HG03097 (cell line): ENCODE data around the gene E2F4.

Experiments used
- ATAC-seq: cut with Tn5 transposase; IDR thresholded peaks from one replicate; pipeline ENCODE4 v1.9.1; 2021; ENCODE audit not compliant: unreplicated experiment, low FRiP score

E2F4 gene

GRCh38 chr16:67191995-67192681 is at the start of gene E2F4:
E2F4 (plus strand) TSS chr16:67192155; CDS start chr16:67192228, 73 bp downstream.
- ATAC-seq: peak; percentile 55

- ATAC-seq: no peak
Observed at GRCh38 chr16:67142342-67142741, 49.6 kb upstream of the E2F4 start.

- no peak for ATAC-seq
Observed at GRCh38 chr16:67144943-67145342, 47.0 kb upstream of the E2F4 start.

GRCh38 chr16:67145746-67146145 is 46.2 kb upstream of the E2F4 start:
- no peak for ATAC-seq

- no peak for ATAC-seq
Observed at GRCh38 chr16:67146523-67147357, 45.2 kb upstream of the E2F4 start.

GRCh38 chr16:67147437-67148140 is 44.4 kb upstream of the E2F4 start:
- ATAC-seq: no peak

- no peak for ATAC-seq
Observed at GRCh38 chr16:67148221-67148620, 43.7 kb upstream of the E2F4 start.

GRCh38 chr16:67148656-67149275 is 43.2 kb upstream of the E2F4 start:
- ATAC-seq: no peak

- no peak for ATAC-seq
Observed at GRCh38 chr16:67149276-67150046, 42.5 kb upstream of the E2F4 start.

GRCh38 chr16:67150047-67150832 is 41.7 kb upstream of the E2F4 start:
- no peak for ATAC-seq

GRCh38 chr16:67150833-67151396 is 41.0 kb upstream of the E2F4 start, which contains the start of gene B3GNT9:
B3GNT9 (minus strand) TSS chr16:67150998; CDS start chr16:67150485, 513 bp downstream.
- ATAC-seq: no peak

GRCh38 chr16:67151431-67152097 is 40.4 kb upstream of the E2F4 start:
- ATAC-seq: no peak

GRCh38 chr16:67154578-67155294 is 37.2 kb upstream of the E2F4 start:
- no peak for ATAC-seq

- no peak for ATAC-seq
Observed at GRCh38 chr16:67155295-67156142, 36.4 kb upstream of the E2F4 start.

- ATAC-seq: no peak
Observed at GRCh38 chr16:67156143-67156844, 35.7 kb upstream of the E2F4 start.

- ATAC-seq: no peak
Observed at GRCh38 chr16:67157106-67157748, 34.7 kb upstream of the E2F4 start.
